SU-DHL-6 (cell line): ENCODE results near the gene GABBR2.

Experiments used
- H2AFZ ChIP-seq: fragments of 200-600 bp; sonication (generic); 2 replicates; pipeline ENCODE4 v1.6.1; 2014; ENCODE audit warnings: low read depth, mild to moderate bottlenecking, moderate library complexity, mixed read lengths, antibody characterized with exemption, low read length; ENCODE audit not compliant: severe bottlenecking
- H3F3A ChIP-seq: fragments of 200-600 bp; shearing (Covaris generic); 2 replicates; pipeline ENCODE4 v1.6.0; 2016; ENCODE audit warnings: antibody characterized with exemption, mild to moderate bottlenecking; ENCODE audit not compliant: insufficient read depth
- H3K27ac ChIP-seq: fragments of 200-600 bp; sonication (generic); 2 replicates; pipeline ENCODE4 v1.5.1; 2016; ENCODE audit warnings: low read depth, mild to moderate bottlenecking, low read length, moderate library complexity, mixed read lengths
- H3K27me3 ChIP-seq: fragments of 200-600 bp; sonication (generic), shearing (Covaris generic); 2 replicates; pipeline ENCODE4 v1.6.0; 2014; ENCODE audit warnings: mild to moderate bottlenecking, low read length
- H3K36me3 ChIP-seq: fragments of 200-600 bp; sonication (generic); 2 replicates; pipeline ENCODE4 v1.6.1; 2014; ENCODE audit warnings: mild to moderate bottlenecking, low read length, mixed read lengths
- H3K4me2 ChIP-seq: fragments of 300-600, 200-600 bp; shearing (Covaris generic), sonication (generic); 2 replicates; pipeline ENCODE4 v1.6.0; 2014; ENCODE audit warnings: low read length, low read depth, mild to moderate bottlenecking; ENCODE audit not compliant: poor library complexity, severe bottlenecking
- H3K4me3 ChIP-seq: fragments of 200-600 bp; sonication (generic); 2 replicates; pipeline ENCODE4 v1.5.1; 2014; ENCODE audit warnings: antibody characterized with exemption, low read length, mild to moderate bottlenecking, mixed read lengths; ENCODE audit not compliant: insufficient read depth, poor library complexity, severe bottlenecking
- H3K79me2 ChIP-seq: fragments of 200-600 bp; sonication (generic); 2 replicates; pipeline ENCODE4 v1.6.1; 2014; ENCODE audit warnings: mild to moderate bottlenecking, low read length, moderate library complexity; ENCODE audit not compliant: insufficient read depth
- H3K9ac ChIP-seq: fragments of 200-600 bp; sonication (generic); 2 replicates; pipeline ENCODE4 v1.7.0; 2014; ENCODE audit warnings: mild to moderate bottlenecking, low read length
- H3K9me2 ChIP-seq: fragments of 200-600 bp; sonication (generic); replicated peaks from 2 replicates; pipeline ENCODE4 v1.6.1; 2014; ENCODE audit warnings: low read length; ENCODE audit not compliant: insufficient read depth
- H3K9me3 ChIP-seq: fragments of 200-600 bp; sonication (generic); 2 replicates; pipeline ENCODE4 v1.6.1; 2014; ENCODE audit warnings: low read length, mixed read lengths; ENCODE audit not compliant: insufficient read depth
- H4K20me1 ChIP-seq: fragments of 200-600 bp; sonication (generic); 2 replicates; pipeline ENCODE4 v1.6.1; 2014; ENCODE audit warnings: low read depth, mild to moderate bottlenecking, antibody characterized with exemption, low read length, moderate library complexity, mixed read lengths
- EZH2phosphoT487 ChIP-seq: fragments of 200-600 bp; sonication (generic), shearing (Covaris generic); conservative IDR thresholded peaks from 2 replicates; pipeline ENCODE4 v1.6.1; 2018; ENCODE audit warnings: mild to moderate bottlenecking, antibody characterized with exemption, low read length, moderate library complexity, mixed read lengths
- TF ChIP-seq, protein P1 (sequence below): fragments of 200-600 bp; sonication (generic); IDR thresholded peaks from one replicate; pipeline ENCODE4 v1.5.1; 2017; ENCODE audit warnings: antibody characterized with exemption, mild to moderate bottlenecking, low read length, moderate library complexity; ENCODE audit not compliant: insufficient read depth, poor library complexity, severe bottlenecking

The GABBR2 gene

DNA sequence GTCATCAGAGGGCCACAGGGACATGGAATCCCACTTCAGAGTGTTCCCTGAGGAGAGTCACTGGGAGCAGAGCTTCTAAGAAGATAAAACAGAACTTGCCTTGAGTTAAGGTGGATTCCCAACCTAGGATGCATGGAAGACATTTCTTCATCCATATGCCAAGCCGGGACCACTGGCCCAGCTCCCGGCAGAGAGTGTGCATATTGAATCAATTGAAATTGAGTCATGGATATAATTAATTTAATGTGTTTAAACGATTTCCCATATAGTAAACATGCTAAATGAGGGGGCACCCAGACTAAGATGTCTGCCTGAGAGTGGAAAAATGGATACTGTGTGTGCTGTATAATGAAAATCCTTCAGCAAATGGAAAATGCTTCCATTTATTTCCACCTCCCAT, 258.9 kb downstream of the GABBR2 start:
- Histone ChIP-seq H3K36me3 (no peaks in the 10 kb centered on the region), H3K79me2 (no peaks in the 10 kb centered on the region), H3K27ac (no peak overlapping the region), H3K9ac (no peak overlapping the region), H3K9me2 (no peaks in the 10 kb centered on the region), H4K20me1 (no peaks in the 10 kb centered on the region), H3K4me2 (no peak overlapping the region), H2AFZ (no peak overlapping the region), H3F3A (no peaks in the 10 kb centered on the region), H3K4me3 (no peak overlapping the region), H3K27me3 (no peaks in the 10 kb centered on the region), H3K9me3 (no peaks in the 10 kb centered on the region)
- TF ChIP-seq, protein P1, sequence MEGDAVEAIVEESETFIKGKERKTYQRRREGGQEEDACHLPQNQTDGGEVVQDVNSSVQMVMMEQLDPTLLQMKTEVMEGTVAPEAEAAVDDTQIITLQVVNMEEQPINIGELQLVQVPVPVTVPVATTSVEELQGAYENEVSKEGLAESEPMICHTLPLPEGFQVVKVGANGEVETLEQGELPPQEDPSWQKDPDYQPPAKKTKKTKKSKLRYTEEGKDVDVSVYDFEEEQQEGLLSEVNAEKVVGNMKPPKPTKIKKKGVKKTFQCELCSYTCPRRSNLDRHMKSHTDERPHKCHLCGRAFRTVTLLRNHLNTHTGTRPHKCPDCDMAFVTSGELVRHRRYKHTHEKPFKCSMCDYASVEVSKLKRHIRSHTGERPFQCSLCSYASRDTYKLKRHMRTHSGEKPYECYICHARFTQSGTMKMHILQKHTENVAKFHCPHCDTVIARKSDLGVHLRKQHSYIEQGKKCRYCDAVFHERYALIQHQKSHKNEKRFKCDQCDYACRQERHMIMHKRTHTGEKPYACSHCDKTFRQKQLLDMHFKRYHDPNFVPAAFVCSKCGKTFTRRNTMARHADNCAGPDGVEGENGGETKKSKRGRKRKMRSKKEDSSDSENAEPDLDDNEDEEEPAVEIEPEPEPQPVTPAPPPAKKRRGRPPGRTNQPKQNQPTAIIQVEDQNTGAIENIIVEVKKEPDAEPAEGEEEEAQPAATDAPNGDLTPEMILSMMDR = no peak
- TF ChIP-seq EZH2phosphoT487 = no peak

DNA sequence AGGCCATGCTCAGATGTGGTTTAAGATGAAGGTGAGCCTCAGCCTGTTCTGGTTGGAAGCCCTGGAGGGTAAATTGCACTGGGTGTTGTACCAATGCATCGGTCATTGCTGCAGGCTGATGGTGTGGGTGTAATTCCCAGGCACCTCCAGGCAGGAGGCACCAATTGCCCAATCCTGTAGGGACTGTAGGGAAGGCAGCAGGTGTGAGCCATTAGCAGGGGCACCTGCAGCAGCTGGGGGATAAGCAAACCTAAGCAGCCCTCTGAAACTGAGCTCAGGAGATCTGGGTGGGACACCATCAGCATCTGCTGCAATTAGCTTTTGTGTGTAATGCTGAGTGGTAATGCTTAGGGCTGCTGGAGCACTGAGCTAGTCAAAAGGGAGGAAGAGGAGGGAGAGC, 263.2 kb downstream of the GABBR2 start:
- TF ChIP-seq, protein P1 = no peak
- no peak for TF ChIP-seq EZH2phosphoT487
- no peak overlapping the region for H3K27ac ChIP-seq
- no peaks in the 10 kb centered on the region for H4K20me1 ChIP-seq
- no peaks in the 10 kb centered on the region for H3K9me3 ChIP-seq
- no peaks in the 10 kb centered on the region for H3K9me2 ChIP-seq
- no peak overlapping the region for H2AFZ ChIP-seq
- no peaks in the 10 kb centered on the region for H3K36me3 ChIP-seq
- no peaks in the 10 kb centered on the region for H3K79me2 ChIP-seq
- no peak overlapping the region for H3K4me3 ChIP-seq
- H3F3A ChIP-seq = no peaks in the 10 kb centered on the region
- H3K27me3 ChIP-seq = no peaks in the 10 kb centered on the region
- no peak overlapping the region for H3K9ac ChIP-seq
- H3K4me2 ChIP-seq = no peak overlapping the region

DNA sequence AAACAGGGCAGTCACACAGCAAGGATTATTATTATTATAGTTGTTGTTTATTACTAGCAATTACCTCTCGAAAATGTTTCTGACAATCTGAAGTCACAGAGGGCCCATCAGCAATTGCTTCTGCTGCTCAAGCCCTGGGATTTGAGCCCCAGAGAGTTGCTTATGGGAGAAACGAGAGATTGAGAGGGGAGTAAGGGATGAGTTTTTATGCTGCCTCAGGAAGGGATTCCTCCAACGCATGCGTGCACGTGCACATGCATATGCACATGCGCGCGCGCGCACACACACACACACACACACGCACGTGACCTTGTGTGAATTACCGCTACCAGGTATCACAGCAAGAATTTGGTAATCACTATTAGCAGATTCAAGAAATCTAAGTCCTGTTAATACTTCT, 264.1 kb downstream of the GABBR2 start:
- Histone ChIP-seq H3K36me3 (no peaks in the 10 kb centered on the region), H3K27ac (no peak overlapping the region), H3F3A (no peaks in the 10 kb centered on the region), H3K4me3 (no peak overlapping the region), H3K79me2 (no peaks in the 10 kb centered on the region), H3K9ac (no peak overlapping the region), H2AFZ (no peak overlapping the region), H4K20me1 (no peaks in the 10 kb centered on the region), H3K9me3 (no peaks in the 10 kb centered on the region), H3K9me2 (no peaks in the 10 kb centered on the region), H3K4me2 (no peak overlapping the region), H3K27me3 (no peaks in the 10 kb centered on the region)
- TF ChIP-seq, protein P1 = no peak
- TF ChIP-seq EZH2phosphoT487 = no peak

DNA sequence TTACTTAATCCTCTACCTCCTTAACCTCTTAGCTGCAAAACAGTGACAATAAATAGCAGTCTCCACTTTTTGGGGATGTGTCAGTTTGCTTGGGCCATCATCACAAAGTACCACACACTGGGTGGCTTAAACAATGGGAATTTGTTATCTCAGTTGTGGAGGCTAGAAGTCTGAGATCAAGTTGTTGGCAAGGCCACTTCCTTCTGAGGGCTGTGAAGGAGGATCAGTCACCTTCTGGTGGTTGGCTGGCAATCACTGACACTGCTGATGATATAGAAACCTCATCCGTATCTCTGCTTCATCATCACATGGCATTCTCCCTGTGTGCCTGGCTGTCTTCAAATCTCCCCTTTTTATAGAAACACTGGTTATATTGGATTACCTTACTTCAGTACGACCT, 266.2 kb downstream of the GABBR2 start:
- Histone ChIP-seq H3K79me2 (no peaks in the 10 kb centered on the region), H3K9me2 (no peaks in the 10 kb centered on the region), H3K4me2 (no peak overlapping the region), H3K27me3 (no peaks in the 10 kb centered on the region), H2AFZ (no peak overlapping the region), H3K36me3 (no peaks in the 10 kb centered on the region), H3K9me3 (no peaks in the 10 kb centered on the region), H3K4me3 (no peak overlapping the region), H4K20me1 (no peaks in the 10 kb centered on the region), H3F3A (no peaks in the 10 kb centered on the region), H3K27ac (no peak overlapping the region), H3K9ac (no peak overlapping the region)
- TF ChIP-seq, protein P1 = no peak
- no peak for TF ChIP-seq EZH2phosphoT487
